GM19395 (cell line): Measurements from ENCODE around the gene APBB1IP.
A peak's percentile ranks its signal among the peaks of the same experiment; 100 is the strongest.
"Not testable (repeated sequence)": the region's sequence is repeated elsewhere in the genome, so short reads cannot be mapped to it uniquely, and the experiment has no call there.

ENCODE experiments used
- ATAC-seq: cut with Tn5 transposase; IDR thresholded peaks from one replicate; pipeline ENCODE4 v1.9.1; 2021; ENCODE audit warnings: mild to moderate bottlenecking, moderate library complexity; ENCODE audit not compliant: unreplicated experiment

APBB1IP gene

GRCh38 chr10:26550774-26551526 lies 112.8 kb downstream of the APBB1IP start:
- no peak for ATAC-seq

GRCh38 chr10:26554246-26554645 lies 116.1 kb downstream of the APBB1IP start:
- ATAC-seq = no peak

GRCh38 chr10:26555719-26556368 lies 117.7 kb downstream of the APBB1IP start:
- no peak for ATAC-seq

- no peak for ATAC-seq
These were observed 118.9 kb downstream of the APBB1IP start for GRCh38 chr10:26556748-26557640.

- no peak for ATAC-seq
These were observed 119.5 kb downstream of the APBB1IP start for GRCh38 chr10:26557641-26558014.

- no peak for ATAC-seq
These were observed 128.6 kb downstream of the APBB1IP start for GRCh38 chr10:26566525-26567350.

GRCh38 chr10:26567351-26567721 lies 129.2 kb downstream of the APBB1IP start:
- ATAC-seq = no peak

- ATAC-seq = no peak
These were observed 133.5 kb downstream of the APBB1IP start for GRCh38 chr10:26571655-26572054.

- ATAC-seq = no peak
These were observed 135.5 kb downstream of the APBB1IP start for GRCh38 chr10:26573674-26574073.

GRCh38 chr10:26574783-26575182 lies 136.6 kb downstream of the APBB1IP start:
- ATAC-seq = peak; percentile 73

GRCh38 chr10:26578371-26578770 lies 140.2 kb downstream of the APBB1IP start:
- ATAC-seq = not testable (repeated sequence)

- ATAC-seq = no peak
These were observed 141.3 kb downstream of the APBB1IP start for GRCh38 chr10:26579256-26580063.

GRCh38 chr10:26586211-26586610 lies 148.1 kb downstream of the APBB1IP start:
- no peak for ATAC-seq

- ATAC-seq = no peak
These were observed 150.5 kb downstream of the APBB1IP start for GRCh38 chr10:26588611-26589010.

- ATAC-seq = not testable (repeated sequence)
These were observed 151.7 kb downstream of the APBB1IP start for GRCh38 chr10:26589813-26590212.

GRCh38 chr10:26593896-26594295 lies 155.8 kb downstream of the APBB1IP start:
- ATAC-seq = no peak

GRCh38 chr10:26603283-26603682 lies 165.1 kb downstream of the APBB1IP start:
- not testable (repeated sequence) for ATAC-seq

- not testable (repeated sequence) for ATAC-seq
These were observed 166.4 kb downstream of the APBB1IP start for GRCh38 chr10:26604320-26605093.

GRCh38 chr10:26606389-26606877 lies 168.3 kb downstream of the APBB1IP start:
- peak; percentile 76 for ATAC-seq
